SK-MEL-5 (cell line): ENCODE results near the gene ZFYVE26. TPM values are rescaled to one million over a fixed set of nuclear protein-coding genes. Genes with fewer than 3 reads are reported as not detected.

Experiments
- DNase-seq: peaks from one replicate; pipeline ENCODE4 v3.0.0-alpha.2; 2016; ENCODE audit warnings: low read depth, low spot score
- in situ Hi-C: cut with HindIII; loops from 2 replicates; pipeline ENCODE4 v1.10.0; 2016; ENCODE audit warnings: low sequenced_read_pairs, high pct_unique_total_duplicates, low pct_unique_long_range_greater_than_20kb
- polyA plus RNA-seq, 2 experiments: library from polyadenylated mRNA; depleted of rRNA; stranded (reverse); fragments of >200 nt; gene quantifications; 2 replicates each; pipeline ENCODE4 v1.2.3, GENCODE V29; 2015
- total RNA-seq: library from RNA; depleted of rRNA; stranded (reverse); fragments of >200 nt; shearing (Covaris generic); gene quantifications from 2 replicates; pipeline ENCODE4 v1.2.3, GENCODE V29; 2014; rRNA removed

ZFYVE26 gene
- 84.0 and 85.2 TPM in 2 replicates for total RNA-seq
- 30.6 and 43.1 TPM in 2 replicates for polyA plus RNA-seq (2015; cell fraction: cytosol; rRNA removed)
- polyA plus RNA-seq (2015; cell fraction: nucleus; rRNA removed) = 144 and 176 TPM in 2 replicates

GRCh38 chr14:67816326-67817002 lies at the start of gene ZFYVE26:
TSS of gene ZFYVE26 (minus strand) at chr14:67816590. CDS start at chr14:67815963, 627 bp downstream.
- peak; percentile 98 for DNase-seq
- in situ Hi-C loops = no loop called here

GRCh38 chr14:67863223-67863622 lies 46.8 kb upstream of the ZFYVE26 start:
- DNase-seq = no peak
- in situ Hi-C loops = no loop called here

- in situ Hi-C loops = no loop called here
Measured at GRCh38 chr14:67859169-67859749, 42.9 kb upstream of the ZFYVE26 start.

GRCh38 chr14:67857778-67858350 lies 41.5 kb upstream of the ZFYVE26 start:
- in situ Hi-C loops = no loop called here
- DNase-seq = no peak

More at GRCh38 chr14:67859169-67859749, 42.9 kb upstream of the ZFYVE26 start:
- DNase-seq = no peak

GRCh38 chr14:67856827-67857226 lies 40.4 kb upstream of the ZFYVE26 start:
- in situ Hi-C loops = no loop called here
- DNase-seq = no peak

- DNase-seq = no peak
- in situ Hi-C loops = no loop called here
Measured at GRCh38 chr14:67853715-67854114, 37.3 kb upstream of the ZFYVE26 start.

- no peak for DNase-seq
- in situ Hi-C loops = no loop called here
Measured at GRCh38 chr14:67852926-67853604, 36.7 kb upstream of the ZFYVE26 start.

- DNase-seq = no peak
- in situ Hi-C loops = no loop called here
Measured at GRCh38 chr14:67851785-67852410, 35.5 kb upstream of the ZFYVE26 start.

GRCh38 chr14:67850066-67850830 lies 33.9 kb upstream of the ZFYVE26 start:
- no peak for DNase-seq

GRCh38 chr14:67846029-67846610 lies 29.7 kb upstream of the ZFYVE26 start:
- DNase-seq = no peak
- in situ Hi-C loops = no loop called here

More at GRCh38 chr14:67850066-67850830, 33.9 kb upstream of the ZFYVE26 start:
- in situ Hi-C loops = no loop called here

GRCh38 chr14:67837011-67837624 lies 20.7 kb upstream of the ZFYVE26 start:
- in situ Hi-C loops = no loop called here
- DNase-seq = peak; percentile 79

- no peak for DNase-seq
- in situ Hi-C loops = no loop called here
Measured at GRCh38 chr14:67835596-67835995, 19.2 kb upstream of the ZFYVE26 start.

- DNase-seq = no peak
- in situ Hi-C loops = no loop called here
Measured at GRCh38 chr14:67833403-67833802, 17.0 kb upstream of the ZFYVE26 start.

- DNase-seq = no peak
- in situ Hi-C loops = no loop called here
Measured at GRCh38 chr14:67831113-67831512, 14.7 kb upstream of the ZFYVE26 start.

- DNase-seq = no peak
- in situ Hi-C loops = no loop called here
Measured at GRCh38 chr14:67821121-67821520, 4.7 kb upstream of the ZFYVE26 start.

GRCh38 chr14:67820428-67820971 lies 4.1 kb upstream of the ZFYVE26 start:
- in situ Hi-C loops = no loop called here
- DNase-seq = peak; percentile 99
